GM18502 (cell line): ENCODE results near the gene ABHD4.

Experiments
- ATAC-seq: cut with Tn5 transposase; IDR thresholded peaks from one replicate; pipeline ENCODE4 v1.9.1; 2021; ENCODE audit warnings: mild to moderate bottlenecking; ENCODE audit not compliant: unreplicated experiment, poor library complexity

Gene ABHD4

GRCh38 chr14:22656226-22656625, 58.1 kb downstream of the ABHD4 start:
- ATAC-seq, result no peak

- no peak for ATAC-seq
These were observed 59.0 kb downstream of the ABHD4 start for GRCh38 chr14:22656945-22657731.

GRCh38 chr14:22657861-22658260, 59.8 kb downstream of the ABHD4 start:
- no peak for ATAC-seq

GRCh38 chr14:22658946-22659345, 60.8 kb downstream of the ABHD4 start:
- ATAC-seq, result no peak

GRCh38 chr14:22660654-22661053, 62.6 kb downstream of the ABHD4 start:
- no peak for ATAC-seq
